H54 (cell line): ENCODE data around the gene MAGEB1.

Experiments
- DNase-seq: peaks from one replicate; pipeline ENCODE4 v3.0.0; 2011; ENCODE audit warnings: low spot score, mixed read lengths; ENCODE audit not compliant: insufficient read length
- FAIRE-seq: peaks from 3 replicates; lab custom pipeline; 2011; peaks lifted over from hg19 to GRCh38; lab: Jason Lieb, UNC
- POLR2A ChIP-seq: IDR thresholded peaks from 2 replicates; pipeline ENCODE4 v1.6.1; 2011; ENCODE audit warnings: low read depth, mild to moderate bottlenecking, low read length

MAGEB1 gene, protein sequence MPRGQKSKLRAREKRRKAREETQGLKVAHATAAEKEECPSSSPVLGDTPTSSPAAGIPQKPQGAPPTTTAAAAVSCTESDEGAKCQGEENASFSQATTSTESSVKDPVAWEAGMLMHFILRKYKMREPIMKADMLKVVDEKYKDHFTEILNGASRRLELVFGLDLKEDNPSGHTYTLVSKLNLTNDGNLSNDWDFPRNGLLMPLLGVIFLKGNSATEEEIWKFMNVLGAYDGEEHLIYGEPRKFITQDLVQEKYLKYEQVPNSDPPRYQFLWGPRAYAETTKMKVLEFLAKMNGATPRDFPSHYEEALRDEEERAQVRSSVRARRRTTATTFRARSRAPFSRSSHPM

DNA sequence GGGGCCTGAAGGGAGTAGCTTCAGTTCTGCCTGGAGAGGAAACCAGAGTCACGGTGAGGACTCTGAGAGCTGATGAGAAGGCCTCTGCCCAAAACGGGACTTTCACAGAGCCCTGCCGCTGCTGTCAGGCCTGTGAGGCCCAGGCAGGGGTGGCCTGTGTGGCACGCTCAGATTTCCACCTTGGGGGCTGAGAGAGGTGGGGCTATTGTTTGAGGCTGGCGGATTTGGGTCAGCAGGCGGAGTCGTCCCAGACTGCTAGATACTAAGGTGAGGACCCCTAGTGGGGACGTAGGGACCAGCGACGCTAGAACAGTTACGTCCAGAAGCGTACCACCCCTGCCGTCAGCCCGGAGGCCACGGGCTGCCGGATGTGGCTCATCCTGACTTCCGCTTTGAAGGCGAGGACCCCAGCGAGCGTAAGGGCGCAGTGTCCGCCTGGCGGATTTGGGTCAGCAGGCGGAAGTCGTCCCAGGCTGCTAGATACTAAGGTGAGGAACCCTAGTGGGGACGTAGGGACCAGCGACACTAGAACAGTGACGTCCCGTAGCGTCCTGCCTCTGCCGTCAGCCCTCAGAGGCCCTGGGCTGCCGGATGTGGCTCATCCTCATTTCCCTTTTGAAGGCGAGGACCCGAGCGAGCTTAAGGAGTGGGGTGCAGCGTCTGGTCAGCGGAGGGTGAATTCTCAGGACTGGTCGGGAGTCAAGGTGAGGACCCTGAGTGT, at the start of gene MAGEB1:
TSS of gene MAGEB1 (plus strand) at position 378 of the 721 bp plus-strand sequence. CDS start 3,348 bp downstream, outside the sequence.
- FAIRE-seq (no peak), DNase-seq (no peak)
- no peak for TF ChIP-seq POLR2A

DNA sequence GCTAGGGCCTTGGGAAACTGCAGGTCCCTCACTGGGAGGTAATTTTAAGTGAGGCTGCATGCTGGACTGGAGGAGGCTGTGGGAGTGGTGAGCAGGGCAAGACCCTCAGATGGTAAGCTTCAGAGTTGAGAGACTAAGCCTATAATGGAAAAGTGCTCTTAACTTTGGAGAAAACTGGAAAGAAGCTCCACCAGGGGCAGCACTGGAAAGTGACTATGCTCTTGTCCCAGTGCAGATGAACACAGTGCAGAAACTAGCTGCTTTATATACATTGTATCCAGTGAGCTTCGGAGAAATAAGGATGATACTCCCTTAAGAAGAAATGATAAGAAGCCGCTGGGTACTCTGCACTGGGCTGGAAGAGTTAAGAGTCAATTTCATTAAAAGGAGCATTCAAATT, 34.8 kb upstream of the MAGEB1 start:
- no peak for DNase-seq
- FAIRE-seq, result no peak

DNA sequence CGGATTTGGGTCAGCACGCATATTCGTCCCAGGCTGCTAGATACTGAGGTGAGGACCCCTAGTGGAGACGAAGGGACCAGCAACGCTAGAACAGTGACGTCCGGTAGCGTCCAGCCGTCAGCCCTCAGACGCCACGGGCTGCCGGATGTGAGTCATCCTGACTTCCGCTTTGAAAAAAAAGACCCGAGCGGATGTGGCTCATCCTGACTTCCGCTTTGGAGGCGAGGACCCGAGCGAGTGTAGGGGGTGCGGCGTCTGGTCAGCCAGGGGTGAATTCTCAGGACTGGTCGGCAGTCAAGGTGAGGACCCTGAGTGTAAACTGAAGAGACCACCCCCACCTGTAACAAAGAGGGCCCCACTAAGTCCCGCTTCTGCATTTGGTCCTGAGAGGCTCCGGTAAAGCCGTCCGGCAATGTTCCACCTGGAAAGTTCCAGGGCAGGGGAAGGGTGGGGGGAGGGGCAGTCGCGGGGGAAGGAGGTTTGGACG, 31.5 kb upstream of the MAGEB1 start, which contains the start of gene MAGEB2:
TSS of gene MAGEB2 (plus strand) at position 207 of the 487 bp plus-strand sequence. CDS start 3,018 bp downstream, outside the sequence.
- TF ChIP-seq POLR2A, result no peak
- no peak for FAIRE-seq
- DNase-seq, result no peak

More for the DNA sequence above, 34.8 kb upstream of the MAGEB1 start:
- TF ChIP-seq POLR2A, result no peak

DNA sequence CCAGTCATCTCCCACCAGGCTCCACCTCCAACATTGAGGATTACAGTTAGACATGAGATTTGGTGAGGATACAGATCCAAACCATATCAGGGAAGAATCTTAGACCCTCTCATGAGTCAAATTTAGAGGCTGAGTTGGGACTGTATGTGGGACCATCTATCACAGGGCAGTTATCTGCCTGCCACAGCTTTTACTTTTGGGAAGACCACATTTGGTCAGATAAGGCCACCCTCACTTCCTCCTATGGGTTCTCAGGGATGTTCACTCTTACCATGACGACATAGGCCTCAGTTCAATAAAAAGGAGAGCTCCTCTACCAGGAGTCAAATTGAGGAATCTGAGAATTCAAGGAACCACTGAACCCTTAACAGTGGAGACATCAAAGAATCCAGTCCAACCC, 29.5 kb upstream of the MAGEB1 start:
- DNase-seq (no peak), FAIRE-seq (no peak)
- TF ChIP-seq POLR2A, result no peak

DNA sequence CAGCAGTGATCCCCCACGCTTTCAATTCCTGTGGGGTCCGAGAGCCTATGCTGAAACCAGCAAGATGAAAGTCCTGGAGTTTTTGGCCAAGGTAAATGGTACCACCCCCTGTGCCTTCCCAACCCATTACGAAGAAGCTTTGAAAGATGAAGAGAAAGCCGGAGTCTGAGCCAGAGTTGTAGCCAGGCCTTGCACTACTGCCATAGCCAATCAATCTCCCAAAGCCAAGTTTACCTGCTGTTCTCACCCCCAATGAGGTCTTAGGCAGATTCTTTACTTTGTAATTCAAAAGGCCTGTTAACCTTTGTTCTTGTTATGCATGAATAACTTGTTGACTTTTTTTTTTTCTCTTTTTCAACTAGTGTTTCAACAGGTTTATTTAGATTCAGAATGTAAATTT, 27.6 kb upstream of the MAGEB1 start:
- no peak for TF ChIP-seq POLR2A
- FAIRE-seq (no peak), DNase-seq (no peak)

DNA sequence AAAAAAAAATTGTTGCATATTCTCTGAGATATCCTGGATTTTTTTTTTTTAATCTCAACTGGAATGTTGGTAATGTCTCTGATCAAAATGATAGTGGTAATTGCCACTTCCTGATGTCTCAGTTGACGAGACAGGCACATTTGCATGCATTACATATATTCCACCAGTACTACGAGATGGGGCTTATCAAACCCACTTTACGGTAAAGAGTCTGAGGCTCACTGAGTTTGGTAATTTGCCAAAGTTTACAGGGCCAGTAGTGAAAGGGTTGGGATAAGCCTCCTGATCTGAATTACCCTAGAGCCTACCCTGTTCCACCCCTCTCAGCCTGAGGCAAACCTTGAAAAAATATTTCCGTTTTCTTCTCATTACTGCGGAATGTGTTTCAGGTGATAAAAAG, 26.3 kb upstream of the MAGEB1 start:
- FAIRE-seq (no peak), DNase-seq (no peak)

DNA sequence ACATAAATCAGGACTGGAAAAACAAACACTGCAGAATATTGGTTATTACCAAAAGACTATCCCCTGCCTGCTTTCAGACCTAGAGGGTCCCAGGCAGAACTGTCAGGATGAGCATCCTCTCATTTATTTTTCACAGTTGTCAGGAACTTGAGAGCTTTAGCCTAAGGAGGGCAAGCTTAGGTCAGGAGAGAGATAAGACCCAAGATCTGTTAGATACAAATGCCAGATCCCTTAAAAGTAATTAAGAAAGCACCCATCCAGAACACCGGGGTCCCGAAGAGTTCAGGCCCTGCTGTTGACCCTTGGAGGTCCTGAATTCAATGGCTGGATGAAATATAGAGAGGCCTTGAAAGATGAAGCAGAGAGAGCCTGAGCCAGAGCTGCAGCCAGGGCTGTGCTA, 22.4 kb upstream of the MAGEB1 start:
- DNase-seq, result no peak
- no peak for FAIRE-seq
- no peak for TF ChIP-seq POLR2A

More for the DNA sequence above, 26.3 kb upstream of the MAGEB1 start:
- TF ChIP-seq POLR2A, result no peak

DNA sequence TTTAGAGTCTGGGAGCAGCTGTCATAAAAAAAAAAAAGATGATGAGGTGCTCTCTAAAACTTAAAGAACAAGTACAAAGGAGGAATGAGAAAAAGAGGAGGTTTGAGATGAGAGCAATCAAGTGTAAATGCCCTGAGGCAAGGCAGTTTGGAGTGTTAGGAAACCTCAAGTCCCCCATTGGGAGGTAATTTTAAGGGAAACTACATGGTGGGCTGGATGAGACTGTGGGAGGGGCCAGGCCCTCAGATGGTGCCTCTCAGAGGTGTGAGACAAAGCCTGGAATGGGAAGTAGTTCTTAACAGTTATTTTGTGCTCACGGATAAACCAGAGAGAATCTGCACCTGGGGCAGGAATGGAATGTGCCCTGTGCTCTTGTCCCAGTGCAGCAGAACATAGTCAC, 18.4 kb upstream of the MAGEB1 start:
- DNase-seq (no peak), FAIRE-seq (no peak)
- TF ChIP-seq POLR2A, result no peak

DNA sequence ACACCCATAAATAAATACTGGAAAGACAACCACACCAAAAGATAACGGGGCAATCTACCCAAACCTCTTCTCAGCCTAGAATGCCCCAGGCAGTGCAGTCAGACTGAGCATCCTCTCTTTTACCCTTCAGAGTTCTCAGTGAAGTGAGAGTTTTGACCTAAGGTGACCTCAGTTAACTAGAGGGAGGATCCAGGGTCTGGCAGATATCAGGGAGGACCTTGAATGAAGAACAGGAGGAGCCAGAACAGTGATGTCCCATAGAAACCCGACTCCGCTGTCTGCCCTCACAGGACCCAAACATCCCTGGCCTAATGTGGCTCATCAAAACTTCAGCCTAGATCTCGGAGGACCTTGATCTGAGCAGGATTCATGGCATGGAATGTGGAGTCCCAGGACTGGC, 16.6 kb upstream of the MAGEB1 start, which contains the start of gene MAGEB3:
TSS of gene MAGEB3 (plus strand) at position 263 of the 400 bp plus-strand sequence. CDS start 5,268 bp downstream, outside the sequence.
- DNase-seq (no peak), FAIRE-seq (no peak)
- no peak for TF ChIP-seq POLR2A

DNA sequence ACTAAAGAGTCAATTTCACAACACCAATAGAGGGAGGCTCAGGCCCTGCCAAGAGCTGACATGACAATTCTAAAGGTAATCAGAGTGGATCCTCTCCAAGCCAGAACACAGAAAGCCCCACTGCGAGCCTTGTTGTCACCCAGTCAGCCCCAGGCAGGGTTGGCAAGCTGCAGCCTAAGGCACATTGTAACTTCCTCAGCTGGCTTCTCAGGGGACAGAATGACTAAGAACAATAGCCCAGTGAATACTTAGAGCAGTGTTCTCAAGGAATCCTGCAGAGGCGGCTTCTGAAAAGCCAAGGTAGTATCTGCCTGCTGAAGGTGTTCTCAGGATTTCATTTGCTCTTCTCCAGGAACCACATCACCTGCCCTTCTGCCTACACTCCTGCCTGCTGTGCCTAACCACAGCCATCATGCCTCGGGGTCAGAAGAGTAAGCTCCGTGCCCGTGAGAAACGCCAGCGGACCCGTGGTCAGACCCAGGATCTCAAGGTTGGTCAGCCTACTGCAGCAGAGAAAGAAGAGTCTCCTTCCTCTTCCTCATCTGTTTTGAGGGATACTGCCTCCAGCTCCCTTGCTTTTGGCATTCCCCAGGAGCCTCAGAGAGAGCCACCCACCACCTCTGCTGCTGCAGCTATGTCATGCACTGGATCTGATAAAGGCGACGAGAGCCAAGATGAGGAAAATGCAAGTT, 5.1 kb upstream of the MAGEB1 start, which contains the start of gene MAGEB4:
TSS of gene MAGEB4 (plus strand) at position 277 of the 692 bp plus-strand sequence. CDS start at position 413, 136 bp downstream.
- DNase-seq (no peak), FAIRE-seq (no peak)
- no peak for TF ChIP-seq POLR2A

DNA sequence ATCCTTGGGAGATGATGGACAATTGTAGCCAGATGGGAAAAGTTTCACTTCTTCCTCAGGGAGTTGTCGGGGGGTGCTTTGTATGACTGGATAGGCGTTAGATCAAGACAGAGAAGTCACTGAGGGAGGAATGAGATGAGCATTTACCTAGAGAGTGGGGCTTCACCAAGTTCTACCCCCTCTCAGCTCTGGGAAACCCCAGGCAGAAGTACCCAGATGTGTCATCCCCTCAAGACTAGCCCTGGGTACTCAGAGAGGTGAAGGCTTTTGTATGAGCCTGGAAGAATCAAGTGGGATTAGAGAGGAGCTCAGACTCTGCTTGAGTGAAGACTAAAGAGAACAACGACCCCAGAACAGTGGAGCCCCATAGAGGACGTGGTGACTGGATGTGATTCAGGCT, 1.9 kb downstream of the MAGEB1 start:
- FAIRE-seq, result no peak
- DNase-seq, result no peak
- no peak for TF ChIP-seq POLR2A

DNA sequence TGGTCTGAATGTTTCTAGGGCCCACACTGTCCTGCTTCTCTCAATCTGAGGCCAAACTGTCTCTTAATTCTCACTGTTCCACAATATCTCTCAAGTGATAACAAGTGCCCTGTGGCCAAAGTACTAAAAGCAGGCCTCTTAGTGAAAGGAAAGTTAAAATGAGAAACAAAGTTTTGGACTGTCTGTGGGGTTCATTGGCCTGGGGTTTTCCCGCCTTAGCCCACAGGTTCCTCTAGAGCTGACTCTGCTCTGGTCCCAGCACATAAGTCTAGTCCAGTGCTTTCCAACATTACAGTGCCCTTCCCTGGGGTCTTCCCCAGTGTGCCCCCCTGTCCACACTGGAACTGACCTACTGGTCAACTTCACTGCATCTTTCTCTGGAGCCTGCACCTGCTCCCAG, 6.3 kb downstream of the MAGEB1 start:
- DNase-seq (no peak), FAIRE-seq (no peak)
- no peak for TF ChIP-seq POLR2A

DNA sequence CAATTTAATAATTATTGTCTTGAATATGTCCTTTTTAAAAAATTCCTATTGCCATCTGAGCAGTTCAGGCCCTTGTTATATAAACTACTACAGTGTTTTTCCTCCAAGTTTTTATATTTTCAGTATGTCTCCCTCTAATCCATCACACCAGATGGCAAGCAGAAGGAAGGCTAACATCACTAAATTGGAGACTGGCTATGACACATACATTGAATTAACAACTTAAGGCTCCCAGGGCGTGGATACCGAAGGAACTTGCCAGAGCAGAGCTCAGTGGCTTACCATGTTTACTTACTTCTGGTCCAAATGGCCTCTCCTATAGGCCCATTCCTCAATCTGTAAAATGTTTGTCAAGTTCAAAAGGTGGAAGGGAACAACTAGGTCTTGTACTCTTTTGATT, 13.0 kb downstream of the MAGEB1 start:
- no peak for TF ChIP-seq POLR2A
- FAIRE-seq (no peak), DNase-seq (no peak)

DNA sequence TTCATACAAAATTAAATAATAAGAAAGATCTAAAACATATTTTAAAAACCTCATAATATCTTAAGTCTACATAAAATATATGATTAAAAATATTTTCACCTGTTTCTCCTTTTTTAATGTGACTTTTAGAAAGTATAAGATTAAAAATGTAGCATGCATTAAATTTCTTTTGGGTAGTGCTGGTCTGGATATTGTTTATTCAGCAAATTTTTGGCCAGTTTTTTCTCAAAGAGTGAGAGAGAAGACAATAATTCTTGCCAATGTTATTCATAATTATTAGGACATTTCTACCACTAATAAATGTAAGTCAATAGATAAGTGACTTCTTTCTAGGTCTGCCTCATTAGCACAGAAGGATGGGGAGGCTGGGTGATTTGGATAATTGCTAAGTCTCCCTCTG, 14.1 kb downstream of the MAGEB1 start:
- TF ChIP-seq POLR2A, result no peak
- DNase-seq (no peak), FAIRE-seq (no peak)
